Neural cell (in vitro differentiated cells): Measurements from ENCODE around the gene ZNF117. TPM values are rescaled to one million over a fixed set of nuclear protein-coding genes. Genes with fewer than 3 reads are reported as not detected.

ENCODE experiments used
- H2AFZ ChIP-seq: fragments of 200-600, 300-800 bp; sonication (generic), shearing (Covaris generic); 2 replicates; pipeline ENCODE4 v1.6.0; 2014; ENCODE audit warnings: low read depth, mild to moderate bottlenecking, antibody characterized with exemption, low read length, moderate library complexity
- H3F3A ChIP-seq: fragments of 200-600 bp; shearing (Covaris generic); 2 replicates; pipeline ENCODE4 v1.6.1; 2016; ENCODE audit warnings: mild to moderate bottlenecking, moderate library complexity, mixed read lengths, antibody characterized with exemption, low read length; ENCODE audit not compliant: insufficient read depth, poor library complexity, severe bottlenecking
- H3K27ac ChIP-seq: fragments of 200-600, 300-800 bp; sonication (generic), shearing (Covaris generic); 2 replicates; pipeline ENCODE4 v1.5.1; 2014; ENCODE audit warnings: mild to moderate bottlenecking, low read length, moderate library complexity
- H3K27me3 ChIP-seq: fragments of 300-800, 200-600 bp; sonication (generic), shearing (Covaris generic); 2 replicates; pipeline ENCODE4 v1.6.0; 2014; ENCODE audit warnings: mild to moderate bottlenecking, low read depth, low read length, moderate library complexity; ENCODE audit not compliant: insufficient read depth
- H3K36me3 ChIP-seq: fragments of 300-800, 200-600 bp; sonication (generic), shearing (Covaris generic); 2 replicates; pipeline ENCODE4 v1.5.1; 2014; ENCODE audit warnings: mild to moderate bottlenecking, antibody characterized with exemption, low read length, moderate library complexity; ENCODE audit not compliant: insufficient read depth
- H3K4me2 ChIP-seq: fragments of 300-800, 200-600 bp; sonication (generic), shearing (Covaris generic); 2 replicates; pipeline ENCODE4 v1.6.0; 2014; ENCODE audit warnings: mild to moderate bottlenecking, low read length
- H3K4me3 ChIP-seq: fragments of 300-800, 200-600 bp; sonication (generic), shearing (Covaris generic); 2 replicates; pipeline ENCODE4 v1.5.1; 2014; ENCODE audit warnings: mild to moderate bottlenecking, low read length, moderate library complexity
- H3K79me2 ChIP-seq: fragments of 200-600 bp; shearing (Covaris generic); replicated peaks from 2 replicates; pipeline ENCODE4 v1.6.0; 2014; ENCODE audit warnings: mild to moderate bottlenecking, low read length, moderate library complexity; ENCODE audit not compliant: insufficient read depth
- H3K9ac ChIP-seq: fragments of 300-800, 200-600 bp; sonication (generic), shearing (Covaris generic); 2 replicates; pipeline ENCODE4 v1.6.1; 2016; ENCODE audit warnings: mild to moderate bottlenecking, low read length, mixed read lengths
- H3K9me2 ChIP-seq: fragments of 200-600 bp; shearing (Covaris generic); 2 replicates; pipeline ENCODE4 v1.6.1; 2016; ENCODE audit warnings: mild to moderate bottlenecking, low read length, mixed read lengths; ENCODE audit not compliant: insufficient read depth
- H3K9me3 ChIP-seq: fragments of 200-600, 300-800 bp; sonication (generic), shearing (Covaris generic); 2 replicates; pipeline ENCODE4 v1.6.1; 2016; ENCODE audit warnings: mild to moderate bottlenecking, mixed run types, low read length, moderate library complexity, mixed read lengths
- H4K20me1 ChIP-seq: fragments of 200-600 bp; shearing (Covaris generic); 2 replicates; pipeline ENCODE4 v1.6.1; 2016; ENCODE audit warnings: mild to moderate bottlenecking, mixed run types; ENCODE audit not compliant: insufficient read depth
- CTCF ChIP-seq: fragments of 450-650 bp; IDR thresholded peaks from 2 replicates; pipeline ENCODE4 v1.5.1; 2014; ENCODE audit warnings: antibody characterized with exemption, mild to moderate bottlenecking, moderate library complexity; ENCODE audit not compliant: poor library complexity, severe bottlenecking
- EZH2 ChIP-seq: fragments of 200-600, 300-800 bp; shearing (Covaris generic), sonication (generic); IDR thresholded peaks from 2 replicates; pipeline ENCODE4 v1.6.1; 2014; ENCODE audit warnings: antibody characterized with exemption, low read length, borderline replicate concordance, mild to moderate bottlenecking; ENCODE audit not compliant: insufficient read depth, poor library complexity, severe bottlenecking
- MXI1 ChIP-seq: fragments of 450-650 bp; conservative IDR thresholded peaks from 2 replicates; pipeline ENCODE4 v1.6.1; 2014; ENCODE audit warnings: antibody characterized with exemption, mild to moderate bottlenecking; ENCODE audit not compliant: poor library complexity, severe bottlenecking
- POLR2AphosphoS5 ChIP-seq: IDR thresholded peaks from 2 replicates; pipeline ENCODE4 v1.6.1; 2012
- RAD21 ChIP-seq: fragments of 450-650 bp; conservative IDR thresholded peaks from 2 replicates; pipeline ENCODE4 v1.6.1; 2014; ENCODE audit warnings: antibody characterized with exemption, mild to moderate bottlenecking, moderate library complexity
- REST ChIP-seq: IDR thresholded peaks from 2 replicates; pipeline ENCODE4 v1.6.1; 2012; ENCODE audit warnings: borderline replicate concordance
- SMC3 ChIP-seq: fragments of 450-650 bp; conservative IDR thresholded peaks from 2 replicates; pipeline ENCODE4 v1.6.1; 2014; ENCODE audit warnings: antibody characterized with exemption, mild to moderate bottlenecking, moderate library complexity; ENCODE audit not compliant: poor library complexity
- TAF1 ChIP-seq: IDR thresholded peaks from 2 replicates; pipeline ENCODE4 v1.6.1; 2012; ENCODE audit warnings: low read depth
- polyA plus RNA-seq: library from polyadenylated mRNA; depleted of rRNA; stranded (reverse); fragments of >200 nt; gene quantifications from 2 replicates; pipeline ENCODE4 v1.2.3, GENCODE V29; 2014

ZNF117 gene
- polyA plus RNA-seq, 1 donor from 2014 or later, result 112 TPM

- peaks cover 12% of the 10 kb centered on the region for H3K36me3 ChIP-seq
- H2AFZ ChIP-seq, result no peak overlapping the region
- no peak overlapping the region for H3K4me2 ChIP-seq
- peaks cover 23% of the 10 kb centered on the region for H3K9me3 ChIP-seq
- no peak overlapping the region for H3K27ac ChIP-seq
- H3K9ac ChIP-seq, result no peak overlapping the region
- H3K9me2 ChIP-seq, result no peaks in the 10 kb centered on the region
- H3K79me2 ChIP-seq, result peaks cover 65% of the 10 kb centered on the region
- H3K27me3 ChIP-seq, result no peaks in the 10 kb centered on the region
- no peaks in the 10 kb centered on the region for H4K20me1 ChIP-seq
- peak overlapping the region; percentile 84 for H3K4me3 ChIP-seq
- H3F3A ChIP-seq, result no peaks in the 10 kb centered on the region
- TF ChIP-seq SMC3 (no peak), POLR2AphosphoS5 (no peak), REST (no peak), MXI1 (no peak), TAF1 (no peak), RAD21 (no peak)
These were observed 12.2 kb upstream of the ZNF117 start for GRCh38 chr7:65002972-65003585.

- Histone ChIP-seq H3K79me2 (peaks cover 65% of the 10 kb centered on the region), H3K4me2 (no peak overlapping the region), H3K9ac (no peak overlapping the region), H2AFZ (no peak overlapping the region), H3K36me3 (peaks cover 12% of the 10 kb centered on the region), H3K27ac (no peak overlapping the region), H4K20me1 (no peaks in the 10 kb centered on the region), H3K9me3 (peaks cover 36% of the 10 kb centered on the region), H3K27me3 (no peaks in the 10 kb centered on the region), H3F3A (no peaks in the 10 kb centered on the region), H3K9me2 (no peaks in the 10 kb centered on the region), H3K4me3 (no peak overlapping the region)
- TF ChIP-seq EZH2, result no peak
- TF ChIP-seq RAD21, result no peak
- TF ChIP-seq MXI1, result no peak
- TF ChIP-seq REST, result no peak
- TF ChIP-seq CTCF, result no peak
These were observed 10.5 kb upstream of the ZNF117 start for GRCh38 chr7:65001291-65001814.
